Choroid plexus epithelial cell (primary cell): Measurements from ENCODE around the gene HES7.

Source experiments
- DNase-seq: peaks from one replicate; pipeline ENCODE4 v3.0.0-alpha.2; 2010; ENCODE audit warnings: low read depth
- H3K4me3 ChIP-seq: 2 replicates; pipeline ENCODE4 v1.5.1; 2011; ENCODE audit warnings: low read depth, mild to moderate bottlenecking, control low read depth, low read length, moderate library complexity
- CTCF ChIP-seq: conservative IDR thresholded peaks from 2 replicates; pipeline ENCODE4 v1.5.1; 2011; ENCODE audit warnings: low read depth, mild to moderate bottlenecking, control low read depth, inconsistent platforms, low read length, moderate library complexity

Gene HES7

GRCh38 chr17:8071496-8071895, 52.4 kb downstream of the HES7 start:
- H3K4me3 ChIP-seq: no peak overlapping the region
- no peak for TF ChIP-seq CTCF

More at GRCh38 chr17:8071496-8071895, 52.4 kb downstream of the HES7 start:
- DNase-seq: no peak
